GM19023 (cell line): ENCODE data around the gene PNLIPRP2.

Source experiments
- ATAC-seq: cut with Tn5 transposase; IDR thresholded peaks from one replicate; pipeline ENCODE4 v1.9.1; 2021; ENCODE audit warnings: mild to moderate bottlenecking, moderate library complexity; ENCODE audit not compliant: unreplicated experiment

PNLIPRP2 gene

GRCh38 chr10:116676633-116677032 is 55.9 kb downstream of the PNLIPRP2 start:
- ATAC-seq = no peak

GRCh38 chr10:116679351-116679750 is 58.6 kb downstream of the PNLIPRP2 start:
- ATAC-seq = no peak

GRCh38 chr10:116683166-116683565 is 62.4 kb downstream of the PNLIPRP2 start:
- ATAC-seq = no peak

- no peak for ATAC-seq
Measured at GRCh38 chr10:116683821-116684220, 63.1 kb downstream of the PNLIPRP2 start.

- ATAC-seq = no peak
Measured at GRCh38 chr10:116684781-116685180, 64.0 kb downstream of the PNLIPRP2 start.

GRCh38 chr10:116685807-116686206 is 65.1 kb downstream of the PNLIPRP2 start:
- ATAC-seq = no peak

- ATAC-seq = no peak
Measured at GRCh38 chr10:116686632-116687031, 65.9 kb downstream of the PNLIPRP2 start.

GRCh38 chr10:116687633-116688032 is 66.9 kb downstream of the PNLIPRP2 start:
- ATAC-seq = no peak

- ATAC-seq = no peak
Measured at GRCh38 chr10:116688241-116688711, 67.5 kb downstream of the PNLIPRP2 start.

GRCh38 chr10:116688741-116689495 is 68.2 kb downstream of the PNLIPRP2 start:
- no peak for ATAC-seq

- no peak for ATAC-seq
Measured at GRCh38 chr10:116689744-116690143, 69.0 kb downstream of the PNLIPRP2 start.

- ATAC-seq = no peak
Measured at GRCh38 chr10:116690356-116691322, 69.9 kb downstream of the PNLIPRP2 start.

GRCh38 chr10:116691635-116692034 is 70.9 kb downstream of the PNLIPRP2 start:
- no peak for ATAC-seq

GRCh38 chr10:116692225-116692624 is 71.5 kb downstream of the PNLIPRP2 start:
- no peak for ATAC-seq

- ATAC-seq = no peak
Measured at GRCh38 chr10:116694243-116694926, 73.6 kb downstream of the PNLIPRP2 start.
